Mammary epithelial cell (primary cell): ENCODE results near the gene YKT6.

Experiments
- CTCF ChIP-seq, 2 donors: IDR thresholded peaks in 1 of 2; conservative IDR thresholded peaks in 1 of 2; 2 replicates each; pipeline ENCODE4 v1.5.1; 2011 to 2012; ENCODE audit warnings: inconsistent platforms in 2 of 2, low read length in 2 of 2, mild to moderate bottlenecking in 2 of 2, control low read depth in 1 of 2, low read depth in 1 of 2; ENCODE audit not compliant: insufficient read depth in 1 of 2; ENCODE audit errors: extremely low read depth in 1 of 2
- EZH2 ChIP-seq: IDR thresholded peaks from 2 replicates; pipeline ENCODE4 v1.6.1; 2012; ENCODE audit warnings: low read length, inconsistent platforms, borderline replicate concordance

- TF ChIP-seq CTCF (conservative IDR thresholded peaks at IDR 0.05 in 1 of 2, IDR thresholded peaks at IDR 0.05 in 1 of 2; ENCODE audit: extremely low read depth in 1 of 2, insufficient read depth in 1 of 2, low read depth in 1 of 2, low read length in 2 of 2) (no peak), EZH2 (no peak)
These were observed 17.8 kb downstream of the YKT6 start for GRCh38 chr7:44218418-44219201.
